Stimulated activated CD4-positive, alpha-beta T cell treated with anti-CD3 and anti-CD28 coated beads, Interleukin-12 subunit alpha, Interleukin-12 subunit beta, amount 100 ng/mL, for 4 hours (primary cell): ENCODE data around the gene TP53TG3C.
"Not testable (repeated sequence)": the region's sequence is repeated elsewhere in the genome, so short reads cannot be mapped to it uniquely, and the experiment has no call there.

Source experiments
- DNase-seq: peaks from one replicate; pipeline ENCODE4 v3.0.0-alpha.2; 2020

The TP53TG3C gene

GRCh38 chr16:33193926-33194325 lies at the start of gene TP53TG3C:
TP53TG3C (plus strand) TSS chr16:33194226; CDS start chr16:33194294, 68 bp downstream.
- not testable (repeated sequence) for DNase-seq
